Parathyroid adenoma (tissue), 2 donors: ENCODE data around the gene SPRYD3.

ENCODE experiments used
- H2AFZ ChIP-seq: fragments of 300-600 bp; sonication (generic); one replicate; pipeline ENCODE4 v1.7.0; 2017; ENCODE audit warnings: antibody characterized with exemption, mild to moderate bottlenecking
- H3K27ac ChIP-seq: fragments of 300-600 bp; sonication (generic); one replicate; pipeline ENCODE4 v1.7.0; 2017
- H3K27me3 ChIP-seq: fragments of 300-600 bp; sonication (generic); one replicate; pipeline ENCODE4 v1.7.0; 2017; ENCODE audit warnings: low read length; ENCODE audit not compliant: control insufficient read depth, insufficient read depth
- H3K36me3 ChIP-seq: fragments of 300-600 bp; sonication (generic); one replicate; pipeline ENCODE4 v1.7.0; 2017; ENCODE audit warnings: low read length; ENCODE audit not compliant: control insufficient read depth, insufficient read depth
- H3K4me1 ChIP-seq: fragments of 300-600 bp; sonication (generic); one replicate; pipeline ENCODE4 v1.7.0; 2017; ENCODE audit warnings: control low read depth
- H3K4me2 ChIP-seq: fragments of 300-600 bp; sonication (generic); one replicate; pipeline ENCODE4 v1.7.0; 2017; ENCODE audit warnings: low read length
- H3K4me3 ChIP-seq: fragments of 300-600 bp; sonication (generic); one replicate; pipeline ENCODE4 v1.7.0; 2017; ENCODE audit warnings: low read depth, low read length
- H3K79me2 ChIP-seq: fragments of 300-600 bp; sonication (generic); one replicate; pipeline ENCODE4 v1.7.0; 2017; ENCODE audit warnings: control low read depth
- H3K9ac ChIP-seq: fragments of 300-600 bp; sonication (generic); one replicate; pipeline ENCODE4 v1.7.0; 2017; ENCODE audit warnings: mild to moderate bottlenecking
- H3K9me3 ChIP-seq: fragments of 300-600 bp; sonication (generic); one replicate; pipeline ENCODE4 v1.7.0; 2017; ENCODE audit warnings: low read length; ENCODE audit not compliant: control insufficient read depth
- CTCF ChIP-seq: fragments of 300-600 bp; sonication (generic); IDR thresholded peaks from one replicate; pipeline ENCODE4 v1.7.0; 2017; ENCODE audit warnings: antibody characterized with exemption, mild to moderate bottlenecking
- donor health status: primary hyperparathyroidism.

SPRYD3 gene

GRCh38 chr12:53074283-53074998, 4.7 kb downstream of the SPRYD3 start:
- H3K9ac ChIP-seq, result no peak overlapping the region
- no peak overlapping the region for H3K27ac ChIP-seq
- H3K4me2 ChIP-seq, result no peak overlapping the region
- no peak overlapping the region for H2AFZ ChIP-seq
- H3K4me1 ChIP-seq, result peaks cover 4% of the 10 kb centered on the region
- H3K4me3 ChIP-seq, result no peak overlapping the region
- TF ChIP-seq CTCF, result no peak
- no peaks in the 10 kb centered on the region for H3K9me3 ChIP-seq
- no peaks in the 10 kb centered on the region for H3K27me3 ChIP-seq
- H3K36me3 ChIP-seq, result no peaks in the 10 kb centered on the region
- H3K79me2 ChIP-seq, result no peaks in the 10 kb centered on the region

GRCh38 chr12:53073881-53074280, 5.3 kb downstream of the SPRYD3 start:
- Histone ChIP-seq H3K4me1 (peaks cover 4% of the 10 kb centered on the region), H3K79me2 (no peaks in the 10 kb centered on the region), H3K9me3 (no peaks in the 10 kb centered on the region), H3K27me3 (no peaks in the 10 kb centered on the region), H2AFZ (no peak overlapping the region), H3K4me2 (no peak overlapping the region), H3K4me3 (no peak overlapping the region), H3K9ac (no peak overlapping the region), H3K36me3 (no peaks in the 10 kb centered on the region), H3K27ac (no peak overlapping the region)
- no peak for TF ChIP-seq CTCF

DNA sequence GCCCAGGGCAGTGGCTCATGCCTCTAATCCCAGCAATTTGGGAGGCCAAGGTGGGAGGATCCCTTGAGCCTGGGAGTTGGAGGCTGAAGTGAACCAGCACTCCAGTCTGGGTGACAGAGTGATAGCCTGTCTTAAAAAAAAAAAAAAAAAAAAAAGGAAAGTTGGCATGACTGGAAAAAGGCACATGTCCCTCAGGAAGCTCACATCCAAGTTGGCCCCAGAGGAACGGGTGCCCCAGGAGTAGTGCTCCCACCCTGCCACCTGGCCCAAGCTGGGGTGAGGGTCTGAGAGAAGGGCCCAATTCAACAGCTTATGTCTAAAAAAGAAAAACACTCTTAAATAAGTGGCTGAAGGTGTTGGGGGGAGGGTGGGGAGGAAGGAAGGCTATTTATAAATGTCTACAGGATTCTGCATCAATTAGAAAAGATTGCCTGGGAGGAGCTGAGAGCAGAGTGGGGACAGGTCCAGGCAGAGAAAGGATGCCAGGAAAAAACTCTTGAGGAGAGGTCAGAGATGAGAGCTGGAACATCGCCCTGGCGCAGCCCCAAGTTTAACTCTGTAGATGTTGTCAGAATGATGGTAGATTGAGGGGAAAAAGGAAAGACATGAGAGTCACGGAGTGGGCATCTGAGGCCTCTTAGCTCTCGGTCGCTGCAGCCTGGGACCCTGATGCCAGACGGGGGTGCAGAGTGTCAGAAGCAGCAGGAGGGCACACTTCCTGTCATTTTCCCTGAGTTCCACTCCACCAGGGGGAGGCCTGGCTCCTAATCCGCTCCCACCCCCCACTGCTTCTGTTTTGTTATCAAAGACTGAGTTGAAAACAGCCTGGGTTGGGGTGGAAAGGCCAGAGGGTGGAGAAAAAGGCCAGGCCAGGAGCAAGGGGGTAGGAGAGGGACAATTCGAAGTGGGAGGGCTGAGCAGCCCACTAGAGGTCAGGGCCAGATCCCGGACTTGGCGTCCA, 7.3 kb downstream of the SPRYD3 start:
- no peak overlapping the region for H2AFZ ChIP-seq
- H3K27me3 ChIP-seq, result no peaks in the 10 kb centered on the region
- H3K9ac ChIP-seq, result no peak overlapping the region
- no peaks in the 10 kb centered on the region for H3K36me3 ChIP-seq
- peak overlapping the region; percentile 53 for H3K27ac ChIP-seq
- H3K79me2 ChIP-seq, result no peaks in the 10 kb centered on the region
- no peak for TF ChIP-seq CTCF
- H3K4me2 ChIP-seq, result no peak overlapping the region
- H3K9me3 ChIP-seq, result no peaks in the 10 kb centered on the region
- no peak overlapping the region for H3K4me3 ChIP-seq
- no peaks in the 10 kb centered on the region for H3K4me1 ChIP-seq

DNA sequence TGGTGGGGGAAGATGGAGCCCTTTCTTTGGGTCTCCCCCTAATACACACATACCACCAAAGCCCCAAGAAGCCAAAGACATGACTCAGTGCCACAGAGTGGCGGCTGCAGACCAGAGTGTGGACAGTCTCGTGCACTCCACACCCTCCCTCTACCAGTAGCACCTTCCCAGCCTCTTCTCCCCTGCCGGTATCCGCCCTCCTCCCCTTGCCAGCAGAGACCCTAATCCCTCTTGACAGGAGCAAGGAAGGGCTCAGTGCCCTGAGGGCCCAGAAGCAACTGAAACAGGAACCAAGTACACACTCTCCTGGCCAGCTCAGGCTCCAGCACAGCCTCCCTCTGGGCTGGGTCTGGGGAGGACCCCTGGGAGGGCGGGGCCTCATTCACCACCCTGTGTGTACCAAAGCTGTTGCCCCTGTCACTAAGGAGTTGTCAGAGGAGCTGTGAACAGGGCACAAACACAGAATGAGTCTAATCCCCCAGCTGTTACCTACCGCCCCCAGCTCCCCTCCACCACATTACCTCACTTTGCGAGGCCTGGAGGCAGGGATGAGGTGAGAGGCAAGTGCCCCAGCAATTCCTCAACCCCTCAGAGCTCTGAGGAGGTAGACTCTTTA, 8.2 kb downstream of the SPRYD3 start:
- Histone ChIP-seq H3K79me2 (no peaks in the 10 kb centered on the region), H3K27me3 (no peaks in the 10 kb centered on the region), H3K9ac (no peak overlapping the region), H3K9me3 (no peaks in the 10 kb centered on the region), H3K4me1 (peaks cover 5% of the 10 kb centered on the region), H3K4me3 (no peak overlapping the region), H2AFZ (no peak overlapping the region), H3K36me3 (no peaks in the 10 kb centered on the region), H3K4me2 (no peak overlapping the region), H3K27ac (peak overlapping the region; percentile 53)
- no peak for TF ChIP-seq CTCF
